Lower lobe of right lung (tissue), 1 donor: ENCODE measurements around the gene PKMYT1. TPM values are rescaled to one million over a fixed set of nuclear protein-coding genes. Genes with fewer than 3 reads are reported as not detected.

Experiments used
- total RNA-seq: library from RNA; stranded (reverse); fragmentation: NEBNext Ultra II Directional; extraction: Animal tissue kit (Norgen Biotek cat#: 25700); gene quantifications from one replicate; pipeline ENCODE4 v1.2.1, GENCODE V29; 2021
- donor health status: DM: no; HTN: yes; CAD: no; lungs with severe emphysema.

The PKMYT1 gene
- total RNA-seq, 1 donor from 2014 or later = 4.0 TPM

Other genes starting within 250 kb of the PKMYT1 start
- gene SRRM2, start 227.8 kb downstream of the PKMYT1 start, total RNA-seq = 659 TPM
- gene ELOB, start 203.2 kb downstream of the PKMYT1 start, total RNA-seq = 196 TPM
- not detected for gene PRSS33, start 192.9 kb downstream of the PKMYT1 start, total RNA-seq
- not detected for gene PRSS41, start 182.0 kb downstream of the PKMYT1 start, total RNA-seq
- 26.5 TPM for gene PRSS21, start 163.2 kb downstream of the PKMYT1 start, total RNA-seq
- gene ZG16B, start 150.1 kb downstream of the PKMYT1 start, total RNA-seq = 4.5 TPM
- gene PRSS22, start 122.3 kb downstream of the PKMYT1 start, total RNA-seq = 15.3 TPM
- gene FLYWCH2, start 97.2 kb downstream of the PKMYT1 start, total RNA-seq = 27.8 TPM
- gene FLYWCH1, start 68.5 kb downstream of the PKMYT1 start, total RNA-seq = 34.7 TPM
- not detected for gene KREMEN2, start 16.2 kb downstream of the PKMYT1 start, total RNA-seq
- 10.8 TPM for gene PAQR4, start 11.1 kb downstream of the PKMYT1 start, total RNA-seq
- 1.0 TPM for gene CLDN9, start 32.5 kb upstream of the PKMYT1 start, total RNA-seq
- gene CLDN6, start 37.7 kb upstream of the PKMYT1 start, total RNA-seq = not detected
- 28.8 TPM for gene TNFRSF12A, start 39.9 kb upstream of the PKMYT1 start, total RNA-seq
- gene HCFC1R1, start 43.5 kb upstream of the PKMYT1 start, total RNA-seq = 43.2 TPM
- 26.8 TPM for gene THOC6, start 43.6 kb upstream of the PKMYT1 start, total RNA-seq
- 19.5 TPM for gene BICDL2, start 56.5 kb upstream of the PKMYT1 start, total RNA-seq
- 22.7 TPM for gene MMP25, start 66.1 kb upstream of the PKMYT1 start, total RNA-seq
- gene IL32, start 85.2 kb upstream of the PKMYT1 start, total RNA-seq = 79.1 TPM
- gene ZSCAN10, start 118.8 kb upstream of the PKMYT1 start, total RNA-seq = not detected
- 11.9 TPM for gene ZNF205, start 132.1 kb upstream of the PKMYT1 start, total RNA-seq
- gene ZNF213, start 154.6 kb upstream of the PKMYT1 start, total RNA-seq = 10.2 TPM
- gene OR1F1, start 207.8 kb upstream of the PKMYT1 start, total RNA-seq = not detected